Liver (tissue), 3 donors: ENCODE results near the gene INTS3.

Experiments used
- ATF3 ChIP-seq: IDR thresholded peaks from 2 replicates; pipeline ENCODE4 v1.6.1; 2016; ENCODE audit warnings: antibody characterized with exemption
- CTCF ChIP-seq: fragments of 150-350 bp; IDR thresholded peaks from 2 replicates; pipeline ENCODE4 v1.5.1; 2017; ENCODE audit warnings: improper control_type of control experiment, low read depth, low read length; ENCODE audit not compliant: missing input control
- FOXA1 ChIP-seq: IDR thresholded peaks from 2 replicates; pipeline ENCODE4 v1.6.1; 2016; ENCODE audit warnings: antibody characterized with exemption
- GABPA ChIP-seq, 2 donors: IDR thresholded peaks in 1 of 2; conservative IDR thresholded peaks in 1 of 2; 2 replicates each; pipeline ENCODE4 v1.6.1; 2016; ENCODE audit warnings: antibody characterized with exemption in 2 of 2, mild to moderate bottlenecking in 1 of 2, moderate library complexity in 1 of 2
- HNF4G ChIP-seq: IDR thresholded peaks from 2 replicates; pipeline ENCODE4 v1.6.1; 2016; ENCODE audit warnings: antibody characterized with exemption
- JUND ChIP-seq, 2 donors: IDR thresholded peaks; 2 replicates each; pipeline ENCODE4 v1.6.1; 2016; ENCODE audit warnings: antibody characterized with exemption in 2 of 2
- MAX ChIP-seq: IDR thresholded peaks from 2 replicates; pipeline ENCODE4 v1.6.1; 2016; ENCODE audit warnings: antibody characterized with exemption
- RAD21 ChIP-seq, 2 donors: IDR thresholded peaks; 2 replicates each; pipeline ENCODE4 v1.6.1; 2016; ENCODE audit warnings: antibody characterized with exemption in 2 of 2, mild to moderate bottlenecking in 2 of 2
- RXRA ChIP-seq, 2 donors: IDR thresholded peaks; 2 replicates each; pipeline ENCODE4 v1.6.1; 2017 to 2018; ENCODE audit warnings: antibody characterized with exemption in 2 of 2, mild to moderate bottlenecking in 1 of 2
- TAF1 ChIP-seq: conservative IDR thresholded peaks from 2 replicates; pipeline ENCODE4 v1.6.1; 2016; ENCODE audit warnings: antibody characterized with exemption, mild to moderate bottlenecking
- ZBTB33 ChIP-seq: IDR thresholded peaks from 2 replicates; pipeline ENCODE4 v1.6.1; 2016; ENCODE audit warnings: antibody characterized with exemption
- donor health status: healthy.
- donor health status: healthy.

GRCh38 chr1:153780551-153780950, 52.7 kb downstream of the INTS3 start:
- TF ChIP-seq RAD21 (IDR thresholded peaks at IDR 0.05) (no peak), MAX (no peak), CTCF (no peak), FOXA1 (no peak), ZBTB33 (no peak), JUND (IDR thresholded peaks at IDR 0.05) (no peak), HNF4G (no peak), ATF3 (no peak), TAF1 (no peak), GABPA (IDR thresholded peaks at IDR 0.05 in 1 of 2, conservative IDR thresholded peaks at IDR 0.05 in 1 of 2) (no peak), RXRA (IDR thresholded peaks at IDR 0.05) (no peak)
